ENCODE measurements around the gene RUNX3.

- no peak for TF ChIP-seq POLR2A (IDR thresholded peaks at IDR 0.05; ENCODE audit: low read depth, low read length)
- no peak for TF ChIP-seq TAF1 (IDR thresholded peaks at IDR 0.05; ENCODE audit: borderline replicate concordance, low read depth, low read length)
These were observed 16.8 kb downstream of the RUNX3 start for GRCh38 chr1:24913274-24913604.

Data from GM12892 (cell line).